GM23248 (cell line): Measurements from ENCODE around the gene HSPA12B.

ENCODE experiments used
- EZH2 ChIP-seq: fragments of 200-600 bp; sonication (generic); IDR thresholded peaks from 2 replicates; pipeline ENCODE4 v1.6.1; 2018; ENCODE audit warnings: antibody characterized with exemption, mild to moderate bottlenecking; ENCODE audit not compliant: insufficient read depth, poor library complexity, severe bottlenecking
- EZH2phosphoT487 ChIP-seq: fragments of 200-600 bp; sonication (generic); IDR thresholded peaks from 2 replicates; pipeline ENCODE4 v1.6.1; 2018; ENCODE audit warnings: antibody characterized with exemption, moderate library complexity, mild to moderate bottlenecking, low read depth; ENCODE audit not compliant: insufficient read depth

GRCh38 chr20:3747471-3747870 lies 15.0 kb downstream of the HSPA12B start:
- TF ChIP-seq EZH2 (no peak), EZH2phosphoT487 (no peak)
